Measurements from ENCODE around the gene ZNF202.
"Not testable (repeated sequence)": the region's sequence is repeated elsewhere in the genome, so short reads cannot be mapped to it uniquely, and the experiment has no call there.

ZNF202 gene

GRCh38 chr11:123742031-123742723 lies 717 bp upstream of the ZNF202 start:
- DNase-seq (ENCODE audit: low spot score), result no peak

DNA sequence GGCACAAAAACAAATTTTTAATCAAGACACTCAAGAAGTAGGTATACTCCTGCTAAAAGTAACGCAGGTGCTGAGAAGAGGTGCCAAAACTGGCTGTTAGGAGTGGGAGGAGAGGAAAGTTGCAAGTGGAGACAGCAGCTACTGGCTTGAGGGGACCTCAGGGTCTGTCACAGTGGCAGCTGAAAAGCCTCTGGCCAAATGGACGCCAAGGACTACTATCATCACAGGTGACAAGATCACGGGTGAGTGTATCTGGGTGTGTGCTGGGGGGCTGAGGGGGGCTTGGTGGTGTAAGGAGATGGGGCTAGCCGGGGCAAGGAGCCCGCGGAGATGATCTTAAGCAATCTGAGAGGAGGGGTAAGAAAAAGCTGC lies 687 bp downstream of the ZNF202 start:
- no peak for DNase-seq (ENCODE audit: low spot score)

- DNase-seq (ENCODE audit: low spot score), result no peak
Measured at GRCh38 chr11:123738374-123738773, 3.1 kb downstream of the ZNF202 start.

DNA sequence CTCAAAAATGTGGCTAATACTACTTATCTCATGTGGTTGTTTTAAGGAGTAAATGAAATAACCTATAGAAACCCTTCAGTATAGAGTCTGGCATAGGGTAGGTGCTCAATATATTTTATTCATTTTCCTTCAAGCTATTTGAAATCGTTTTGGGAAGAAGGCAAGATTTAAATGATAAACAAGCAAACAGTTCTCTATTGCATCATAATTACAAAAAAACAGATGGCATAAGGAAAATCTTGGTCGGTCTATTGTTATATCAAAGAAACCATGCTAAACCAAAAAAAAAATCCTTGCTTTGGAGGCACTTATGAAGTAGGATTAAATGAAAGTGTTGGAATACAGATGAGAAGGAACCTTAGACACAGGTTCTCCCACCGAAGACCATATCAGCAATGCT lies 4.7 kb downstream of the ZNF202 start:
- no peak for DNase-seq (ENCODE audit: low spot score)

DNA sequence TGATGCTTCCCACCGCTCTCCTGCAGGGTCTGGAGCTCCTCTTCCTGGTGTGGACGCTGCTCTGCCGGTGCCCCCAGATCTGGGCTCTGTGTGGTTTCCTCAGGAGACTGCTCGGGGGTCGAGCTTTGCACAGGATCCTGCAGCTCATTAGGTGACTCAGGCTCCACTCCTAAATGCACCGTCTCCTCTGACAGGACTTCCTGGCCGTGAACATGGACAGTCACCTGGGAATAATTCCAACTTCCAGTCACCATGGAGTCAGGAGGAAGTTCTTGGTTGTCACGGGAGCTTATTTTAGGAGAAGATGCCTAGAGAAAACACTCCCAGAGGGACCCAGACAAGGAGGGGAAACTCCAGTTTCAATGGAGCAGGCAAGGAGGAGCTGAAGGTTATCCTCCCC lies 11.9 kb downstream of the ZNF202 start:
- no peak for DNase-seq (ENCODE audit: low spot score)

GRCh38 chr11:123725995-123726655 lies 15.3 kb downstream of the ZNF202 start:
- DNase-seq (ENCODE audit: low spot score), result no peak

DNA sequence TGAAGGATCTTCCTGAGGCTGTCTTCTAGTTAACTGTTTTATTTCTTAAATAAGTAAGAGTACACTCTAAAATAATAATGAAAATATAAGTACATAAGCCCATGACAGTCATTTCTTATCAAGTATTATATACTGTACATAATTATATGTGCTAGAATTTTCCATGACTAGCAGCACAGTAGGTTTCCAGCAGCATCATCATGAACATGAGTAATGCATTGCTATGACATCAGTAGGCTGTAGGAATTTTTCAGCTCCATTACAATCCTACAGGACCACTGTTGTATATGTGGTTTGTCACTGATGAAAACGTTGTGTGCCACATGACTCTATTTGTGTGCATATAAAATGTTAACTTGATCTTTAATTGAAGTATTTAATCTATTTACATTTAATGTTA lies 22.0 kb downstream of the ZNF202 start:
- DNase-seq (ENCODE audit: low spot score), result no peak

GRCh38 chr11:123718469-123718868 lies 23.0 kb downstream of the ZNF202 start:
- no peak for DNase-seq (ENCODE audit: low spot score)

GRCh38 chr11:123718063-123718462 lies 23.4 kb downstream of the ZNF202 start:
- DNase-seq (ENCODE audit: low spot score), result no peak

DNA sequence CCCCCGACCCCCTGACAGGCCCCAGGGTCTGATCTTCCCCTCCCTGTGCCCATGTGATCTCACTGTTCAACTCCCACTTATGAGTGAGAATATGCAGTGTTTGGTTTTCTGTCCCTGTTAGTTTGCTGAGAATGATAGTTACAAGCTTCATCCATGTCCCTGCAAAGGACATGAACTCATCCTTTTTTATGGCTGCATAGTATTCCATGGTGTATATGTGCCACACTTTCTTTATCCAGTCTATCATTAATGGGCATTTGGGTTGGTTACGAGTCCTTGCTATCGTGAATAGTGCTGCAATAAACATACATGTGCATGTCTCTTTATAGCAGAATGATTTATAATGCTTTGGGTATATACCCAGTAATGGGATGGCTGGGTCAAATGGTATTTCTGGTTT lies 28.8 kb downstream of the ZNF202 start:
- DNase-seq (ENCODE audit: low spot score), result not testable (repeated sequence)

GRCh38 chr11:123707606-123708205 lies 33.8 kb downstream of the ZNF202 start:
- DNase-seq (ENCODE audit: low spot score), result peak; percentile 66

DNA sequence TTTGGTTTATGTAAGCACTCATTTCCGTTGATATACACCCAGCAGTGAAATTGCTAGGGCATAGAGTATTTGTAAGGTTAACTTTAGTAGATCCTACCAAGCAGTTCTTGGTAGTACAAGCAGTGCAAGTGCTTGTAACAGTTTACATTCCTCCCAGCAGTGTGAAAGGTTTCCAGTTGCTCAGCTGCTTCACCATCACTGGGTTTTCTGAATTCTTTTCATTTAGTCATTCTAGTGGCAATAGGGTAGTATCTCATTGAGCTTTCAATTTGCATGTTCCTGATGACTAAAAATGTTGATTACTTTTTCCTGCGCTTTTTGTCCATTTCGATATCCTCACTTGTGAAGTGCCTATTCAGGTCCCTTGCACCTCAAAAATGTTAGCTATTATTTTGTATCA lies 34.3 kb downstream of the ZNF202 start:
- DNase-seq (ENCODE audit: low spot score), result no peak

- DNase-seq (ENCODE audit: low spot score), result no peak
Measured at GRCh38 chr11:123704341-123704740, 37.1 kb downstream of the ZNF202 start.

DNA sequence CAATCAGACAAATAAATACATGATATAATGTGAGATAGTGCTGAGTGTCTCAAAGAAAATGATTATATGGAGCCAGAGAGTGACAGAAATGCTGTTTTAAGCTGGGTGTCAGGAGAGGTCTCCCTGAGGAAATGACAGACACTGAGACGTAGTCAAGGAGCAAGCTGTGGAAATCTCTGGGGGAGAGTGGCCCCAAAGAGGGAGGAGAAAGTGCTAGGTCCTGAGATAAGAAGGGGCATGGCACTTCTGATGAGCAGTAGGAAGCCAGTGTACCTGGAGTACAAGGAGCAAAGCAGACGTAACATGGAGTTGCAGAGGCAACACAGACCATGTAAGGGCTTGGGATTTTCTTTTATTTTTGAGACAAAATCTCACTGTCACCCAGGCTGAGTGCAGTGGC lies 38.8 kb downstream of the ZNF202 start:
- no peak for DNase-seq (ENCODE audit: low spot score)

DNA sequence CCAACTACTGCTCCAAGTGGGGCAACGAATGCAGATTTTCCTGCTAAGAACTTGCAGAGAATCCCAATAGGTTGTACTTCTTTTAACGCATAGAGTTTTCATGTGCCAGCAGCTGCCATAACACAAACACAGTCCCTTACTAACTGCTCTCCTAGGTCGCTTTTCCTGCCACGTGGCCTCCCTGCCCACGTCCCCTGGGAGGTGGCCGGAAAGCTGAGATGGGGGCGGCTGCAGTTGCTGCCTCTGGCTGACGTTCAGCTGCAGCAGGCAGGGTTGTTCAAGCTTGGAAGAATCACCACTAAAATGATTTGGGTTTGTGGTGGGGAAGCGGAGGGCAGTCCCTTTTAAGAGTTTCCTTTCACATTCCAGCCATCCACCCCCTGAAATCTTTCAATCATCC lies 39.3 kb downstream of the ZNF202 start:
- DNase-seq (ENCODE audit: low spot score), result no peak

GRCh38 chr11:123700772-123701171 lies 40.7 kb downstream of the ZNF202 start:
- DNase-seq (ENCODE audit: low spot score), result no peak

DNA sequence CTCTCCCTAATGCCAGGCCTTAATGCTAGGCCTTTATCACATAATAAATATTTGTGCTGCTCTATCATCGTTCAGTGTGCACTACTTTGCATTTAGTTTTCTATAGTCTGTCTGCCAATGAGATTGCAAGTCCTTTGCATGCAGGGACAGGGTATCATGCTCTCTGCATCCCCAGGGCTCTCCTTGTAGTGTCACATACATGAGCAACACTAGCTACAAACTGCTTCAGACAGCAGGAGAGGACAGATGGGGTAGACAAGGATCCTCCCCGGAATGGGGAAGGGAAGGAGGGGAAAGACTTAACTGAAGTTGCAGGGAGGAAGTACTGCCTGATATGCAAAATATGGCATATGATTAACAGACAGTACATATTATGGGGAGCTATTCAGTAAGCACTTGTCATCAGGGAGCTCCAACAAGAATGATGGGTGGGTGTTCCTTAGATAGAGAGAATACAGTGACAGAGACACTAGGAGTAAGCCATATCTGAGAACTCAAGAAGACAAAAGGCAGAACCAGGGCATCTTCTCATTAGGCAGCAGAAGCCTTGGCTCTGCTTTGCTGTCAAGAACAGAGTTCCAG lies 42.8 kb downstream of the ZNF202 start:
- DNase-seq (ENCODE audit: low spot score), result no peak

DNA sequence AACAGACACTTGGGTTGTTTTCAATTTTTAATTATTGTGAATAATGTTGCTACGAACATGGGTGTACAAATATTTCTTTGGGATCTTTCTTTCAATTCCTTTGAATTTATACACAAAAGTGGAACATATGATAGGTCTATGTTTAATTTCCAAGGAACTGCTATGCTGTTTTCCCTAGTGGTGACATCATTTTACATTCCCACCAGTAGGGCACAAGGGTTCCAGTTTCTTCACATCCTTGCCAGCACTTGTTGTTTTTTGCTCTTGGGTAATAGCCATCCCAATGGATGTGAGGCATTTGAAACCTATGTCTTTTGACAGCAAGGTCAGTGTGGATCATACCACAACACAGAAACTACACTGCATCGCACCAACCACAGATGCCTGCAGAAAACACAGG lies 45.3 kb downstream of the ZNF202 start:
- DNase-seq (ENCODE audit: low spot score), result no peak

GRCh38 chr11:123695231-123695630 lies 46.2 kb downstream of the ZNF202 start:
- DNase-seq (ENCODE audit: low spot score), result no peak

- DNase-seq (ENCODE audit: low spot score), result peak; percentile 24
Measured at GRCh38 chr11:123694551-123694950, 46.9 kb downstream of the ZNF202 start.

DNA sequence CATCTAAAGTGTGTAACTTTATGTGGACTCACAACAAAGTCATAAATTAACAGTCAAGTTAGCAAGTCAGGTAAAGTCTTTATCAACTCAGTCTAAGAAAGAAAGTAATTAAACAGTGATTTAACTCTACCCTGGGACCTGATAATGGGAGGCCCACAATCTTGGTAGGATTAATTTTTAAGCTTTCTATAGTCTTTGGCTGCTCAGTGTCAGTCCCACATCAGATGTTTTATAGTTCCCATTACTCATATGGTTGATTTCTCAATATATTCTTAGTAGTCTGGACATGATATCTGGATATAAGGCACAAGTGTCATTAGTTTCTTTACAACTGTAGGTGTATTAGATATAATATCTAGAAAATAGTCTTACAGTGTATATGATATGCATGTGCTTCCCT lies 48.5 kb downstream of the ZNF202 start:
- no peak for DNase-seq (ENCODE audit: low spot score)

GRCh38 chr11:123690485-123690884 lies 51.0 kb downstream of the ZNF202 start:
- DNase-seq (ENCODE audit: low spot score), result peak; percentile 23

- DNase-seq (ENCODE audit: low spot score), result no peak
Measured at GRCh38 chr11:123684601-123685000, 56.9 kb downstream of the ZNF202 start.
